NAMALWA (cell line): ENCODE measurements around the gene PUS10.
"Not testable (repeated sequence)": the region's sequence is repeated elsewhere in the genome, so short reads cannot be mapped to it uniquely, and the experiment has no call there.

ENCODE experiments used
- DNase-seq: peaks from one replicate; pipeline ENCODE4 v3.0.0-alpha.2; 2015; ENCODE audit warnings: low spot score

The PUS10 gene

GRCh38 chr2:60932954-60933353 is 85.1 kb downstream of the PUS10 start:
- DNase-seq: no peak

DNA sequence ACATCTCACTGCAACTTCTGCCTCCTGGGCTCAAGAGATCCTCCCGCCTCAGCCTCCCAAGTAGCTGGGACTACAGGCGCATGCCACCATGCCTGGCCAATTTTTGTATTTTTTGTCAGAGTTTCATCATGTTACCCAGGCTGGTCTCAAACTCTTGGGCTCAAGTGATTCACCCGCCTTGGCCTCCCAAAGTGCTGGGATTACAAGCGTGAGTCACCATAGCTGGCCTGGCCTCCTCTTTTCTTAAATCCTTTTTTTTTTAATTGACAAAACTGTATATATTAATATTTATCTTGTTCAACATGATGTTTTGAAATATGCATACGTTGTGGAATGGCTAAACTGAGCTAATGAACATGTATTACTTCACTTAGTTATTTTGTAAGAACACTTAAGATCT is 86.0 kb downstream of the PUS10 start:
- DNase-seq: not testable (repeated sequence)

GRCh38 chr2:60926741-60927552 is 91.1 kb downstream of the PUS10 start:
- no peak for DNase-seq

DNA sequence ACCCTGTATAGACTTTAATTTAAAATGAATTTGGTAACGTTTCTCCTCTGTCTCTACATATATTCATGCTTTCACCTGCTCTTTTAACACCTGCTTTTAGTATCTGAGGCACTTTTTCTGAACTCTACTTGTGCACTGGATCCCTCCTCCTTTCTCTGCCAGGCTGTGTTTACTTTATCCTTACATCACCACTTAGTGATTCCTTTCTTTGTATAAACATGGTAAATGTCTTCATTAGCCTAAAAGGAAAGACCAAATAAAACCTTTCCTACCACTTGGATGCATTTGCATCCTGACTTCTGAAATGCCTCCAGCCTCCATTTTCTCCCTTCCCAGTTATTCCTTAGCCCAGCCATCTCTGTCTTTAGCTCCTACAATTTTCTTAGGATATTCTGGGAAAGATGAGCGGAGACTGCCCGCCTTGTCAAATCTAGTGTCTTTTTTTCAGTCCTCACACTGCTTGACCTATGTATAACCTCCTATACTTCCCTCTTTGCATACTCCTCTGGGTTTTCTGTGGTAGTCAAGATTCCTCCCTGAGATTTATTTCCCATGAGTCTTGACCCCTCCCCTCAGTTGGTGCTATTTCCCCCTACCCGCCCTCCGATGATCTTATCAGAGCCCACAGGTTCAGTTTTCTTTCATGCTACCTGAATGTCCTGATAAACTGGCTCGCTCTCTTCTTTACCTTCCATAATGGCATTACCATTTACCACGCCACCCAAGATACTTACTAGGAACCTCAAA is 91.9 kb downstream of the PUS10 start:
- DNase-seq: no peak

DNA sequence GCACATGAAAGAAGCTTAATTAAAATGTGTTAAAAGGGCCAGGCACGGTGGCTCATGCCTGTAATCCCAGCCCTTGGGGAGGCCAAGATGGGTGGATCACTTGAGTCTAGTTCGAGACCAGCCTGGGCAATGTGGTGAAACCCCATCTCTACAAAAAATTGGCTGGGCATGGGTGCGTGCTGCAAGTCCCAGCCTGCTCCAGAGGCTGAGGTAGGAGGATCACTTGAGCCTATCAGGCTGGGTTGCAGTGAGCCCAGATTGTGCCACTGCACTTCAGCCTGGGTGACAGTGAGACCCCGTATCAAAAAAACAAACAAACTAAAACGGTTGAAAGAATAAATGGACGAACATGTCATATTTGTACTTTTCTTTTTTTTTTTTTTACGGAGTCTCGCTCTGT is 110.7 kb downstream of the PUS10 start:
- DNase-seq: no peak

DNA sequence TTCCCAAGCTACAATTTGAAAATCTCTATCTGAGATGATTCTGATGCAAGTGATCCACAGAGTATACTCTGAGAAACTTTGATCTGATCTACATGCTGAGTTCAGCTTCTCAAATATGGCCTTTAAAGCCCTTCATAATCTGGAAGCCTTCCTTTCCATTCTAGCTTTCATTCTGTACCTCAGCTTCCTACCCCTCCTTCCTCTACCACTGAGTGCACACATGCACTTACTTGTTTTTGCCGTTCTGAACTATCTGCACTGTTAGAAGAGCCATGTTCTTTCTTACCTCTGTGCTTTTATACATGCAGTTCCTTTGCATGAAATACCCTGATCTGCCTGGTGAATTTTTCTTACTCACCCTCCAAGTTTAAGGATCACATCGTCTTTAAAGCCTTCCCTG is 111.7 kb downstream of the PUS10 start:
- DNase-seq: no peak

GRCh38 chr2:60905867-60906266 is 112.2 kb downstream of the PUS10 start:
- DNase-seq: not testable (repeated sequence)

GRCh38 chr2:60901296-60901695 is 116.8 kb downstream of the PUS10 start:
- DNase-seq: not testable (repeated sequence)

DNA sequence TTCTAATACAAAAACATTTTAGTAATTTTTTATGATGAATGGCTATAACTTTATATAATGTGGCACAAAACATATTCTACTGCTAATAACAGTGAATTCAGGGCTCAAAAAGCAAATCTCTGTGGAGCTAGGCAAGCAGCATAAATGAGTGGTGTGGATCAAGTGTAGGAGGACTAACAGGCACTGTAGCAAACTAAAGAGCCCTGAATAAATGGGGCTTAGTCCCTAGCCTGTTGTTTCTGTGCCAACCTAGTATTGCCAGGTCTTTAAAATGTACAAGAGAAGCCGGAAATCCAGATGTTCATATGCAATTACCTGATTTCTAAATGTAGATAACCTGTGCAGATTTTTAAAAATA is 118.2 kb downstream of the PUS10 start:
- no peak for DNase-seq

GRCh38 chr2:60899230-60899891 is 118.7 kb downstream of the PUS10 start:
- DNase-seq: no peak

DNA sequence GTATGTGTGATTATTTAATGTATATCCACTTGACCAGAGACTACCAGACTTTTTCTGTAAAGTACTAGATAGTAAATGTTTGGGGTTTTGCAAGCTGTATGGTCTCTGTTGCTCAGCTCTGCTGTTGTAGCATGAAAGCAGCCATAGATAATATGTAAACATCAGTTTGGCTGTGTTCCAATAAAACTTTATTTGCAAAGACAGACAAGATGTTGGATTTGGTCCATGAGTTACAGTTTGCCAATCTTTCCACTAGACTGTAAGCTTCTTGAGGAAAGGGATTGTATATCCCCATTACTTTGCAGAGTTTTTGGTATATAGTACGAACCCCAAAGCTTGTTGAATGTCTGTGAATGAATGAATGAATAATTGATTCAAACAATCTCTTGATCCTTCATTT is 119.5 kb downstream of the PUS10 start:
- DNase-seq: no peak
